Measurements from ENCODE around the gene AKR1B1. TPM values are rescaled to one million over a fixed set of nuclear protein-coding genes. Genes with fewer than 3 reads are reported as not detected.

AKR1B1 gene
- total and polyA plus RNA-seq, 2 donors (not counting 3 experiments of a cell fraction or from before 2014, with no cell fraction given): 159 to 193 TPM

- Histone ChIP-seq H3K4me1 (ENCODE audit: control insufficient read depth, extremely low read depth, insufficient read depth, low read length) (peaks cover 13% of the 10 kb centered on the region), H3K79me2 (ENCODE audit: control insufficient read depth, insufficient read depth, low read length) (no peaks in the 10 kb centered on the region), H3K36me3 (ENCODE audit: control insufficient read depth in 2 of 2, extremely low read depth in 1 of 2, insufficient read depth in 2 of 2, low read length in 2 of 2) (no peaks in the 10 kb centered on the region), H4K20me1 (replicated peaks; ENCODE audit: control insufficient read depth, extremely low read depth, insufficient read depth, low read length) (no peaks in the 10 kb centered on the region), H3K4me2 (ENCODE audit: insufficient read depth, low read length) (no peak overlapping the region), H3K27ac (ENCODE audit: insufficient read depth, low read depth, low read length) (no peak overlapping the region), H3K9me1 (replicated peaks; ENCODE audit: control insufficient read depth, extremely low read depth, insufficient read depth, low read length) (no peaks in the 10 kb centered on the region), H3K27me3 (ENCODE audit: control insufficient read depth in 2 of 2, insufficient read depth in 2 of 2, low read length in 2 of 2) (no peaks in the 10 kb centered on the region), H3K9ac (replicated peaks; ENCODE audit: extremely low read depth, insufficient read depth, low read length) (no peak overlapping the region), H2AFZ (ENCODE audit: low read depth, low read length) (peak overlapping the region; percentile 35), H3K4me3 (replicated peaks in 1 of 3; ENCODE audit: insufficient read depth in 1 of 3, low read depth in 1 of 3, low read length in 3 of 3) (no peak overlapping the region), H3K9me3 (replicated peaks; ENCODE audit: control insufficient read depth, insufficient read depth, low read length) (no peaks in the 10 kb centered on the region)
- BruUV-seq (replicated peaks): no TSS peak
- CTCF ChIA-PET: interaction anchor here (0.6 to 2.6 kb wide), 4 partner anchors 11 to 70 kb away, joined by 3 to 11 read pairs (median 4); no protein-coding TSS in a partner anchor
- no peak for FAIRE-seq
- TF ChIP-seq MYC (IDR thresholded peaks at IDR 0.05; ENCODE audit: low read depth, low read length): no peak
- TF ChIP-seq GATA2 (IDR thresholded peaks at IDR 0.05; ENCODE audit: insufficient read depth, insufficient read length, low read depth, low read length): no peak
- no peak for TF ChIP-seq EZH2 (IDR thresholded peaks at IDR 0.05; ENCODE audit: borderline replicate concordance, low read depth, low read length, severe bottlenecking)
- TF ChIP-seq POLR2A (IDR thresholded peaks at IDR 0.05; ENCODE audit: low read depth, low read length): no peak
- TF ChIP-seq POLR2AphosphoS5 (IDR thresholded peaks at IDR 0.05; ENCODE audit: insufficient read depth, low read depth, low read length): no peak
- no peak for TF ChIP-seq JUN (IDR thresholded peaks at IDR 0.05; ENCODE audit: borderline replicate concordance, insufficient read depth, insufficient read length, low read depth)
- TF ChIP-seq, protein P1, sequence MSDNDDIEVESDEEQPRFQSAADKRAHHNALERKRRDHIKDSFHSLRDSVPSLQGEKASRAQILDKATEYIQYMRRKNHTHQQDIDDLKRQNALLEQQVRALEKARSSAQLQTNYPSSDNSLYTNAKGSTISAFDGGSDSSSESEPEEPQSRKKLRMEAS (IDR thresholded peaks at IDR 0.05; ENCODE audit: insufficient read depth, insufficient read length): no peak
- TF ChIP-seq FOS (IDR thresholded peaks at IDR 0.05; ENCODE audit: borderline replicate concordance, insufficient read depth, low read length): no peak
- TF ChIP-seq, protein P2, sequence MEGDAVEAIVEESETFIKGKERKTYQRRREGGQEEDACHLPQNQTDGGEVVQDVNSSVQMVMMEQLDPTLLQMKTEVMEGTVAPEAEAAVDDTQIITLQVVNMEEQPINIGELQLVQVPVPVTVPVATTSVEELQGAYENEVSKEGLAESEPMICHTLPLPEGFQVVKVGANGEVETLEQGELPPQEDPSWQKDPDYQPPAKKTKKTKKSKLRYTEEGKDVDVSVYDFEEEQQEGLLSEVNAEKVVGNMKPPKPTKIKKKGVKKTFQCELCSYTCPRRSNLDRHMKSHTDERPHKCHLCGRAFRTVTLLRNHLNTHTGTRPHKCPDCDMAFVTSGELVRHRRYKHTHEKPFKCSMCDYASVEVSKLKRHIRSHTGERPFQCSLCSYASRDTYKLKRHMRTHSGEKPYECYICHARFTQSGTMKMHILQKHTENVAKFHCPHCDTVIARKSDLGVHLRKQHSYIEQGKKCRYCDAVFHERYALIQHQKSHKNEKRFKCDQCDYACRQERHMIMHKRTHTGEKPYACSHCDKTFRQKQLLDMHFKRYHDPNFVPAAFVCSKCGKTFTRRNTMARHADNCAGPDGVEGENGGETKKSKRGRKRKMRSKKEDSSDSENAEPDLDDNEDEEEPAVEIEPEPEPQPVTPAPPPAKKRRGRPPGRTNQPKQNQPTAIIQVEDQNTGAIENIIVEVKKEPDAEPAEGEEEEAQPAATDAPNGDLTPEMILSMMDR (IDR thresholded peaks at IDR 0.05; ENCODE audit: extremely low read depth in 1 of 2, insufficient read depth in 1 of 2, low read depth in 1 of 2, low read length in 2 of 2): no peak
- dilution Hi-C loops (cut with MboI; ENCODE audit: extremely low pct_ligation_motif_present, low sequenced_read_pairs) (no loop called here), intact Hi-C loops (cut with micrococcal nuclease) (no loop called here)
- DNase-seq (ENCODE audit: low read depth, low spot score): no peak
- POLR2A ChIA-PET: no interaction called here
These were observed 43.8 kb upstream of the AKR1B1 start for GRCh38 chr7:134502463-134503371.

Measured in endothelial cell of umbilical vein (primary cell).